Neural cell (in vitro differentiated cells): ENCODE results near the gene FAM171A2. TPM values are rescaled to one million over a fixed set of nuclear protein-coding genes. Genes with fewer than 3 reads are reported as not detected.

Source experiments
- H2AFZ ChIP-seq: fragments of 200-600, 300-800 bp; sonication (generic), shearing (Covaris generic); 2 replicates; pipeline ENCODE4 v1.6.0; 2014; ENCODE audit warnings: low read depth, mild to moderate bottlenecking, antibody characterized with exemption, low read length, moderate library complexity
- H3F3A ChIP-seq: fragments of 200-600 bp; shearing (Covaris generic); 2 replicates; pipeline ENCODE4 v1.6.1; 2016; ENCODE audit warnings: mild to moderate bottlenecking, moderate library complexity, mixed read lengths, antibody characterized with exemption, low read length; ENCODE audit not compliant: insufficient read depth, poor library complexity, severe bottlenecking
- H3K27ac ChIP-seq: fragments of 200-600, 300-800 bp; sonication (generic), shearing (Covaris generic); 2 replicates; pipeline ENCODE4 v1.5.1; 2014; ENCODE audit warnings: mild to moderate bottlenecking, low read length, moderate library complexity
- H3K27me3 ChIP-seq: fragments of 300-800, 200-600 bp; sonication (generic), shearing (Covaris generic); 2 replicates; pipeline ENCODE4 v1.6.0; 2014; ENCODE audit warnings: mild to moderate bottlenecking, low read depth, low read length, moderate library complexity; ENCODE audit not compliant: insufficient read depth
- H3K36me3 ChIP-seq: fragments of 300-800, 200-600 bp; sonication (generic), shearing (Covaris generic); 2 replicates; pipeline ENCODE4 v1.5.1; 2014; ENCODE audit warnings: mild to moderate bottlenecking, antibody characterized with exemption, low read length, moderate library complexity; ENCODE audit not compliant: insufficient read depth
- H3K4me2 ChIP-seq: fragments of 300-800, 200-600 bp; sonication (generic), shearing (Covaris generic); 2 replicates; pipeline ENCODE4 v1.6.0; 2014; ENCODE audit warnings: mild to moderate bottlenecking, low read length
- H3K4me3 ChIP-seq: fragments of 300-800, 200-600 bp; sonication (generic), shearing (Covaris generic); 2 replicates; pipeline ENCODE4 v1.5.1; 2014; ENCODE audit warnings: mild to moderate bottlenecking, low read length, moderate library complexity
- H3K79me2 ChIP-seq: fragments of 200-600 bp; shearing (Covaris generic); replicated peaks from 2 replicates; pipeline ENCODE4 v1.6.0; 2014; ENCODE audit warnings: mild to moderate bottlenecking, low read length, moderate library complexity; ENCODE audit not compliant: insufficient read depth
- H3K9ac ChIP-seq: fragments of 300-800, 200-600 bp; sonication (generic), shearing (Covaris generic); 2 replicates; pipeline ENCODE4 v1.6.1; 2016; ENCODE audit warnings: mild to moderate bottlenecking, low read length, mixed read lengths
- H3K9me2 ChIP-seq: fragments of 200-600 bp; shearing (Covaris generic); 2 replicates; pipeline ENCODE4 v1.6.1; 2016; ENCODE audit warnings: mild to moderate bottlenecking, low read length, mixed read lengths; ENCODE audit not compliant: insufficient read depth
- H3K9me3 ChIP-seq: fragments of 200-600, 300-800 bp; sonication (generic), shearing (Covaris generic); 2 replicates; pipeline ENCODE4 v1.6.1; 2016; ENCODE audit warnings: mild to moderate bottlenecking, mixed run types, low read length, moderate library complexity, mixed read lengths
- H4K20me1 ChIP-seq: fragments of 200-600 bp; shearing (Covaris generic); 2 replicates; pipeline ENCODE4 v1.6.1; 2016; ENCODE audit warnings: mild to moderate bottlenecking, mixed run types; ENCODE audit not compliant: insufficient read depth
- EP300 ChIP-seq: fragments of 450-650 bp; conservative IDR thresholded peaks from 2 replicates; pipeline ENCODE4 v1.6.1; 2014; ENCODE audit warnings: antibody characterized with exemption, mild to moderate bottlenecking, moderate library complexity; ENCODE audit not compliant: poor library complexity, severe bottlenecking
- EZH2 ChIP-seq: fragments of 200-600, 300-800 bp; shearing (Covaris generic), sonication (generic); IDR thresholded peaks from 2 replicates; pipeline ENCODE4 v1.6.1; 2014; ENCODE audit warnings: antibody characterized with exemption, low read length, borderline replicate concordance, mild to moderate bottlenecking; ENCODE audit not compliant: insufficient read depth, poor library complexity, severe bottlenecking
- MXI1 ChIP-seq: fragments of 450-650 bp; conservative IDR thresholded peaks from 2 replicates; pipeline ENCODE4 v1.6.1; 2014; ENCODE audit warnings: antibody characterized with exemption, mild to moderate bottlenecking; ENCODE audit not compliant: poor library complexity, severe bottlenecking
- POLR2AphosphoS5 ChIP-seq: IDR thresholded peaks from 2 replicates; pipeline ENCODE4 v1.6.1; 2012
- RAD21 ChIP-seq: fragments of 450-650 bp; conservative IDR thresholded peaks from 2 replicates; pipeline ENCODE4 v1.6.1; 2014; ENCODE audit warnings: antibody characterized with exemption, mild to moderate bottlenecking, moderate library complexity
- SMC3 ChIP-seq: fragments of 450-650 bp; conservative IDR thresholded peaks from 2 replicates; pipeline ENCODE4 v1.6.1; 2014; ENCODE audit warnings: antibody characterized with exemption, mild to moderate bottlenecking, moderate library complexity; ENCODE audit not compliant: poor library complexity
- TAF1 ChIP-seq: IDR thresholded peaks from 2 replicates; pipeline ENCODE4 v1.6.1; 2012; ENCODE audit warnings: low read depth
- polyA plus RNA-seq: library from polyadenylated mRNA; depleted of rRNA; stranded (reverse); fragments of >200 nt; gene quantifications from 2 replicates; pipeline ENCODE4 v1.2.3, GENCODE V29; 2014
- TF ChIP-seq, protein P1 (sequence below): IDR thresholded peaks from 2 replicates; pipeline ENCODE4 v1.6.1; 2012; ENCODE audit warnings: borderline replicate concordance
- TF ChIP-seq, protein P2 (sequence below): fragments of 450-650 bp; IDR thresholded peaks from 2 replicates; pipeline ENCODE4 v1.5.1; 2014; ENCODE audit warnings: antibody characterized with exemption, mild to moderate bottlenecking, moderate library complexity; ENCODE audit not compliant: poor library complexity, severe bottlenecking

Gene FAM171A2
- polyA plus RNA-seq, 1 donor from 2014 or later, result 73.6 TPM

DNA sequence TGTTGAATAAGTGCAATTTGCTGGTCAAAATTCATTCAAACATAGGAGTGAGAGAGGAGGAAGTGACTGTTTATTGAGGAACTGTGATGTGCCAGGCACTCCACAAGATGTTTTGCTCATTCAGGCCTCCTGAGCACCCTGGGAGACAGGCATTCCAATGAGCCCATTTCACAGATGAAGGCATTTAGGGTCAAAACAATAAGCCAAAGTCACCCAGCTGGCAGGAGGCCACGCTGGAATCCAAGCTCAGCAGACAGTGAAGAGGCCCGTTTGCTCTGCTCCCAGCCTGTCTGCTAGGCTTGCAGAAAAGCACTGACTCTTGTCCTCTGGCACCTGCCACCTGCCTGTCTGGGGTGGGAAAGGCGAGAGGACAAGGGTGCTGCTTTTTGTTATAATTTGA is 28.9 kb downstream of the FAM171A2 start:
- Histone ChIP-seq H3K36me3 (no peaks in the 10 kb centered on the region), H3K4me3 (no peak overlapping the region), H3K9ac (no peak overlapping the region), H3K79me2 (no peaks in the 10 kb centered on the region), H3F3A (no peaks in the 10 kb centered on the region), H3K27ac (no peak overlapping the region), H3K4me2 (no peak overlapping the region), H2AFZ (no peak overlapping the region), H3K9me3 (no peaks in the 10 kb centered on the region), H3K9me2 (no peaks in the 10 kb centered on the region), H4K20me1 (no peaks in the 10 kb centered on the region), H3K27me3 (peaks cover 4% of the 10 kb centered on the region)
- TF ChIP-seq, protein P1, sequence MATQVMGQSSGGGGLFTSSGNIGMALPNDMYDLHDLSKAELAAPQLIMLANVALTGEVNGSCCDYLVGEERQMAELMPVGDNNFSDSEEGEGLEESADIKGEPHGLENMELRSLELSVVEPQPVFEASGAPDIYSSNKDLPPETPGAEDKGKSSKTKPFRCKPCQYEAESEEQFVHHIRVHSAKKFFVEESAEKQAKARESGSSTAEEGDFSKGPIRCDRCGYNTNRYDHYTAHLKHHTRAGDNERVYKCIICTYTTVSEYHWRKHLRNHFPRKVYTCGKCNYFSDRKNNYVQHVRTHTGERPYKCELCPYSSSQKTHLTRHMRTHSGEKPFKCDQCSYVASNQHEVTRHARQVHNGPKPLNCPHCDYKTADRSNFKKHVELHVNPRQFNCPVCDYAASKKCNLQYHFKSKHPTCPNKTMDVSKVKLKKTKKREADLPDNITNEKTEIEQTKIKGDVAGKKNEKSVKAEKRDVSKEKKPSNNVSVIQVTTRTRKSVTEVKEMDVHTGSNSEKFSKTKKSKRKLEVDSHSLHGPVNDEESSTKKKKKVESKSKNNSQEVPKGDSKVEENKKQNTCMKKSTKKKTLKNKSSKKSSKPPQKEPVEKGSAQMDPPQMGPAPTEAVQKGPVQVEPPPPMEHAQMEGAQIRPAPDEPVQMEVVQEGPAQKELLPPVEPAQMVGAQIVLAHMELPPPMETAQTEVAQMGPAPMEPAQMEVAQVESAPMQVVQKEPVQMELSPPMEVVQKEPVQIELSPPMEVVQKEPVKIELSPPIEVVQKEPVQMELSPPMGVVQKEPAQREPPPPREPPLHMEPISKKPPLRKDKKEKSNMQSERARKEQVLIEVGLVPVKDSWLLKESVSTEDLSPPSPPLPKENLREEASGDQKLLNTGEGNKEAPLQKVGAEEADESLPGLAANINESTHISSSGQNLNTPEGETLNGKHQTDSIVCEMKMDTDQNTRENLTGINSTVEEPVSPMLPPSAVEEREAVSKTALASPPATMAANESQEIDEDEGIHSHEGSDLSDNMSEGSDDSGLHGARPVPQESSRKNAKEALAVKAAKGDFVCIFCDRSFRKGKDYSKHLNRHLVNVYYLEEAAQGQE, result no peak
- TF ChIP-seq TAF1 (no peak), POLR2AphosphoS5 (no peak), EP300 (no peak), MXI1 (no peak), EZH2 (no peak), RAD21 (no peak), SMC3 (no peak)
- TF ChIP-seq, protein P2, sequence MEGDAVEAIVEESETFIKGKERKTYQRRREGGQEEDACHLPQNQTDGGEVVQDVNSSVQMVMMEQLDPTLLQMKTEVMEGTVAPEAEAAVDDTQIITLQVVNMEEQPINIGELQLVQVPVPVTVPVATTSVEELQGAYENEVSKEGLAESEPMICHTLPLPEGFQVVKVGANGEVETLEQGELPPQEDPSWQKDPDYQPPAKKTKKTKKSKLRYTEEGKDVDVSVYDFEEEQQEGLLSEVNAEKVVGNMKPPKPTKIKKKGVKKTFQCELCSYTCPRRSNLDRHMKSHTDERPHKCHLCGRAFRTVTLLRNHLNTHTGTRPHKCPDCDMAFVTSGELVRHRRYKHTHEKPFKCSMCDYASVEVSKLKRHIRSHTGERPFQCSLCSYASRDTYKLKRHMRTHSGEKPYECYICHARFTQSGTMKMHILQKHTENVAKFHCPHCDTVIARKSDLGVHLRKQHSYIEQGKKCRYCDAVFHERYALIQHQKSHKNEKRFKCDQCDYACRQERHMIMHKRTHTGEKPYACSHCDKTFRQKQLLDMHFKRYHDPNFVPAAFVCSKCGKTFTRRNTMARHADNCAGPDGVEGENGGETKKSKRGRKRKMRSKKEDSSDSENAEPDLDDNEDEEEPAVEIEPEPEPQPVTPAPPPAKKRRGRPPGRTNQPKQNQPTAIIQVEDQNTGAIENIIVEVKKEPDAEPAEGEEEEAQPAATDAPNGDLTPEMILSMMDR, result no peak

DNA sequence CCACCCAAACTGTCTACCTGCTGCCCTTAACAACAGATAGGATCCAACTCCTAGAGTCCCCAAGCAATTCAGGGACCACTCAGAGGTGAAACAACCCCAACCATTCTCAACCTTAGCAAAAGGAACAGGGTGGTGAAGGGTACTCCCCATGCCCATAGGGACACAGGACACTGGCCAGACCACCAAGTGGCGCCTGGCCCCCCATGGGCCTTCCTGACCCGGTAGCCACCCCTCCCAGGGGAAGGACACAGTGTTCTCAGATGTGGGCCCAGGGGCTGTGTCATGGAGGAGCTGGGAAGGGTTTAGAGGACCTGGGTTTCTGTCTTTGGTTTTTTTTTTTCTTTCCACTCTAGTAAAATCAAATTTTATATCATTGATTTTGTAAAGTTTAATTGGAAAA is 29.3 kb downstream of the FAM171A2 start:
- Histone ChIP-seq H3K4me3 (no peak overlapping the region), H3K36me3 (no peaks in the 10 kb centered on the region), H2AFZ (no peak overlapping the region), H3K27ac (no peak overlapping the region), H3F3A (no peaks in the 10 kb centered on the region), H3K4me2 (no peak overlapping the region), H3K27me3 (peaks cover 4% of the 10 kb centered on the region), H3K9me2 (no peaks in the 10 kb centered on the region), H3K79me2 (no peaks in the 10 kb centered on the region), H3K9me3 (no peaks in the 10 kb centered on the region), H3K9ac (no peak overlapping the region), H4K20me1 (no peaks in the 10 kb centered on the region)
- TF ChIP-seq, protein P2, result no peak
- TF ChIP-seq POLR2AphosphoS5 (no peak), EZH2 (no peak), RAD21 (no peak), TAF1 (no peak), SMC3 (no peak), MXI1 (no peak), EP300 (no peak)
- TF ChIP-seq, protein P1, result no peak
